Measurements from ENCODE around the gene MFF.
A peak's percentile ranks its signal among the peaks of the same experiment; 100 is the strongest.
"Not testable (repeated sequence)": the region's sequence is repeated elsewhere in the genome, so short reads cannot be mapped to it uniquely, and the experiment has no call there.

Gene MFF

DNA sequence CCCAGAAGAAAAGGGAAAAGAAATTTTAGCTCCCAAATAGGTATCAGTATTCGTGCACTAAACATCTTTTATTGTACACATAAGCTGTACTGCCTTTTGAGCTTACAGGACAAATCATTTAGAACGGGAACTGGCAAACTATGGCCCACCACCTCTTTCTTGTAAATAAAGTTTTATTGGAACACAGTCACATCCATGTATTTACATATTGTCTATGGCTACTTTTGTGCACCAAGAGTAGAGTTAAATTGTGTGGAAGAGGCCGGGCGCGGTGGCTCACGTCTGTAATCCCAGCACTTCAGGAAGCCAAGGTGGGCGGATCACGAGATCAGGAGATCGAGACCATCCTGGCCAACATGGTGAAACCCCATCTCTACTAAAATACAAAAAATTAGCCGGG, 48.3 kb downstream of the MFF start:
- H3K4me1 ChIP-seq: peaks cover 5% of the 10 kb centered on the region; the same call in 1 of the 2 replicates
- no peaks in the 10 kb centered on the region for H3K36me3 ChIP-seq (replicated peaks)
- in situ Hi-C loops (cut with MboI; ENCODE audit: low sequenced_read_pairs): loop anchor here (25.0 kb wide), 1 partner anchor 236 kb away; no protein-coding TSS in a partner anchor
- no peak overlapping the region for H3K4me3 ChIP-seq
- no peaks in the 10 kb centered on the region for H3K9me3 ChIP-seq
- no peaks in the 10 kb centered on the region for H3K27me3 ChIP-seq (ENCODE audit: low read depth)
- no peak for DNase-seq (ENCODE audit: low spot score in 2 of 2)

DNA sequence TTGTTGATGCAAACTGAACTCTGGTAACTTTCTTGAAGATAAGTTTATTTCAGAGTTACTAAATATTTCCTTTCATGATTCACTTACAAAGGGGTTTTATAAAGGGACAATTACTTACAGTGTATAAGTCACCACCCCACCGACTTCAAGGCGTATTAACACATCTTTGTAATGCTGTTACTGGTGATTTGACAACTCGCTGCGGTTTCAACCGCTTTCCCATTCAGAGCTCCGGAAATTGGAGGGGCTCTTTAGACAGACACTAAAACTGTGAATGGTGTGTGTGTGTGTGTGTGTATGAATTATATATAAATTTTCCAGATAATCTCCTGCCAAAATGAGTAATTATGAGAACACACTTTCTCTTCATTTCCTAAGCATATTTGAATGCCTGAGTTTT, 49.1 kb downstream of the MFF start:
- peak in 1 of 2 experiments; percentile 22 for DNase-seq (ENCODE audit: low spot score in 2 of 2)
- Histone ChIP-seq H3K4me1 (peaks cover 5% of the 10 kb centered on the region; the same call in 1 of the 2 replicates), H3K9me3 (no peaks in the 10 kb centered on the region), H3K4me3 (no peak overlapping the region), H3K36me3 (replicated peaks) (no peaks in the 10 kb centered on the region), H3K27me3 (ENCODE audit: low read depth) (no peaks in the 10 kb centered on the region)
- in situ Hi-C loops (cut with MboI; ENCODE audit: low sequenced_read_pairs): loop anchor here (25.0 kb wide), 1 partner anchor 237 kb away; no protein-coding TSS in a partner anchor

DNA sequence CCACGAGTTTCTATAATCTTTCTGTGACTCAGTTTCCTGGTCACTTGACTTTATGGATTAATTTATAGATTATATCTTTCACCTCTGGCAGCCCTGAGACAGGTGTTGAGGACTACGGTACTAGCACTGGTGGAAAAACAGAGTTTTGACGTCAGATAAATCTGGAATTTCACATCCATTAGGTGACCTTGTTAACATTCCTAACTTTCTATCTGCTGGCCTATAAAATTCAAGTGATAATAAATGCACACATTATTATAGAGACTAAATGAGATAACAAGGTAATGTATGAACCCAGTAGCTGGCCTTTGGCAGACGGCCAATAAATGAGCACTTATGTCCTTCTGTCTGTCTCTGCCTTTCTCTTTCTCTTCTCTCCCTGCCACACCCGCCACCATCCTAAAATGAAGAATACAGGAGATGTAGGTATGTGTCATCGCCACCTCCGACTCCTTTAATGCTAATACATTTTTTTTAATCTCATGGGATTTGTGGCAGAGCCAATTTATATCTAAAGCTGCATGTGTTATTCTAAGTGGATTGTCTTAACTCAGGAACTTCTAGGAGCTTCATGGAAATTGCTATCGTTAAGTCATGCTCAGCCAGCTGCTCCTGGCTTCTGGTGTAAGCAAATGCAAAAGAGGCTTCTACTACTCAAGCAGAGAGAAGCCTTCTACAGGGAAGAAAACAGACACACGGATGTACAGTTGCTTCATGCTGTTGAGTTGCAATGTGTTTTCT, 51.8 kb downstream of the MFF start:
- peak in 1 of 2 experiments; percentile 32 for DNase-seq (ENCODE audit: low spot score in 2 of 2)
- H3K27me3 ChIP-seq (ENCODE audit: low read depth): no peaks in the 10 kb centered on the region
- in situ Hi-C loops (cut with MboI; ENCODE audit: low sequenced_read_pairs): no loop called here
- H3K36me3 ChIP-seq (replicated peaks): no peaks in the 10 kb centered on the region
- peaks cover 5% of the 10 kb centered on the region; the same call in 1 of the 2 replicates for H3K4me1 ChIP-seq
- no peaks in the 10 kb centered on the region for H3K9me3 ChIP-seq
- no peak overlapping the region for H3K4me3 ChIP-seq

DNA sequence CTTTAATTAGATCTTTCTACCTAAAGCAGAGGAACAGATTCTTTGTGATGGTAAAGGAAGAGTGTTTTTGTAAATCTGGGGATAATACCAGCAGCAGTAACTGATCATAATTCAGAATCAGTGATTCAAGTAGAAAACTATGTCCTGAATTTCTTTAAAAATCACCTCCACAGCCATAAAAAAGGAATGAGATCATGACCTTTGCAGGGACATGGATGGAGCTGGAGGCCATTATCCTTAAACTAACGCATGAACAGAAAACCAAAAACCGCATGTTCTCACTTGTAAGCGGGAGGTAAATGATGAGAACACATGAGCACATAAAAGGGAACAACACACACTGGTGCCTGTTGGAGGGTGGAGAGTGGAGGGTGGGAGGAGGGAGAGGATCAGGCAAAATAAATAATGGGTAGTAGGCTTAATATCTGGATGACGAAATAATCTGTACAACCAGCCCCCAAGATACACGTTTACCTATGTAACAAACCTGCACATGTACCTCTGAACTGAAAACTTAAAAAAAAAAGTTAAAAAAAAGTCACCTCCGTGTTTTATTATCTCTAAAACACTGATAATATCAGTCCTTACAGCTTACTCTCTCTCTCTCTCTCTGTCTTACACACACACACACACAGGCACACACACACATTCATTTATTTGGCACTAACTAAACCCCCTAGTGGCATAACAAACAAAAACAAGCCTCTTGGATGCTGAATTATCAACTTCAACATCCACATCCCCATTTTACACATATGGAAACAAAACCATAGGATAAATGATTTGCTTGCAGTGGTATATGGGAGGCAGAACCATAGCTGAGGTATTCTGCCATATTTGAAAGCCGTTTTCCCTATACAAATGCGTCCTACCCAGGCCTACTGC, 52.7 kb downstream of the MFF start:
- Histone ChIP-seq H3K36me3 (replicated peaks) (no peaks in the 10 kb centered on the region), H3K4me3 (no peak overlapping the region), H3K4me1 (peaks cover 5% of the 10 kb centered on the region; the same call in 1 of the 2 replicates), H3K27me3 (ENCODE audit: low read depth) (no peaks in the 10 kb centered on the region), H3K9me3 (no peaks in the 10 kb centered on the region)
- in situ Hi-C loops (cut with MboI; ENCODE audit: low sequenced_read_pairs): no loop called here
- DNase-seq (ENCODE audit: low spot score in 2 of 2): no peak

DNA sequence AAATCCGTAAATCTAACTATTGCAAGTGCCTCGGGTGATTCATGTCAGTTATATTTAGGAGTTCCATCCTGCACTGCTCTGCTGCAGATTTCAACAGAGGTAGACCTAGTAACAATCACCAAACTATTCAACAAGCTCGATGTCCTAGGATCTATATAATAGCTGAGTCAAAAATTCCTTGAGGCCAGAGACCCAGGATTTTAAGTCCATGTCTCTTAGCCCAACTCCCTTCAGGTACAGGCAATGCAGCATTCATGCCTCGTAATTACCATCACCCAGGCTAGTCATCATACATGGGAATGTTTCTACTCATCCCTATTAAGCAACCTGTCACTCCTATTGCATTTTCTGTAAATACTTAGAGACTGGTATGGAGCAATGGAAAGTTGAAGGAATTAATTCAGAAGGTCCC, 53.3 kb downstream of the MFF start:
- in situ Hi-C loops (cut with MboI; ENCODE audit: low sequenced_read_pairs): no loop called here
- H3K4me3 ChIP-seq: no peak overlapping the region
- H3K4me1 ChIP-seq: peaks cover 5% of the 10 kb centered on the region; the same call in 1 of the 2 replicates
- H3K27me3 ChIP-seq (ENCODE audit: low read depth): no peaks in the 10 kb centered on the region
- H3K36me3 ChIP-seq (replicated peaks): no peaks in the 10 kb centered on the region
- DNase-seq (ENCODE audit: low spot score in 2 of 2): no peak
- H3K9me3 ChIP-seq: no peaks in the 10 kb centered on the region

DNA sequence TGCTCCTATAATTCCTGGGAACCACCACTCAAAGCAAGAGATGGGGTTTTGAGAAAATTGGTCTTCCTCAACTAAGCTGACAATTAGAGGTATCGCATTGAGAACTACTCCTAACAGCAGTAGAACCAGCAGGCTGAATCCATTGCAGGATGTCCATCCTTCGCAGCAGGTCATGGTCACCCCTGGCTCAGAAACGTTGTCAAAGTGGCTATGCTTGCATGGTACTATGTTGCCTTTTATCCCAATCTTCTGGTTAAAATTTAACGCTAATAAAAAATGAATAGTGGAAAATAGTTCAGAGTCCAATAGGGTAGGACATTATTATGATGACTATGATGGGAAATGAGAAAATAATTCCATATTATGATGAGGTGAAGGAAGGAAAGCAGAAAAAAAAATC, 54.0 kb downstream of the MFF start, which contains the start of gene TM4SF20:
Gene TM4SF20 (minus strand): TSS at position 212 of the 400 bp plus-strand sequence. CDS start 38 bp downstream, at position 174.
- Histone ChIP-seq H3K4me1 (peaks cover 5% of the 10 kb centered on the region; the same call in 1 of the 2 replicates), H3K9me3 (no peaks in the 10 kb centered on the region), H3K4me3 (no peak within 1 kb of the TSS), H3K36me3 (replicated peaks) (no peaks in the 10 kb centered on the region), H3K27me3 (ENCODE audit: low read depth) (no peaks in the 10 kb centered on the region)
- DNase-seq (ENCODE audit: low spot score in 2 of 2): no peak
- in situ Hi-C loops (cut with MboI; ENCODE audit: low sequenced_read_pairs): no loop called here

DNA sequence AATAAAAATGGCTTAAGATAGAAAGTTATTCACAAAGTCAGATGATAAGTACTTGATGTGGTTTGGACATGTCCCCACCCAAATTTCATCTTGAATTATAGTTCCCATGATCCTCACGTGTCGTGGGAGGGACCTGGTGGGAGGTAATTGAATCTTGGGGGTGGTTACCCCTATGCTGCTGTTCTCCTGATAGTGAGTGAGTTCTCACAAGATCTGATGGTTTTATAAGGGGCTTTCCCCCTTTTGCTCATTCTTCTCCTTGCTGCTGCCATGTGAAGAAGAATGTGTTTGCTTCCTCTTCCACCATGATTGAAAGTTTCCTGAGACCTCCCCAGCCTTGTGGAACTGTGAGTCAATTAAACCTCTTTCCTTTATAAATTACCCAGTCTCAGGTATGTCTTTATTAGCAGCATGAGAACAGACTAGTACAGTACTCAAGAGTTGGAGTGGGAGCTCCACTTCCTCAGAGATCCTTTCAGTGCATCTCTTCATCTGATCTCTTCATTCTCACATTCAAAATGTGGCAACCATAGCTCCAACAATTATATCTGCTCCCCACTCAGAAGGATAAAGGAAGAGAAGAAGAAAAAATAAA, 57.3 kb downstream of the MFF start:
- H3K4me3 ChIP-seq; H3K27me3 ChIP-seq (ENCODE audit: low read depth); H3K36me3 ChIP-seq (replicated peaks); H3K9me3 ChIP-seq; DNase-seq (ENCODE audit: low spot score in 2 of 2); in situ Hi-C loops (cut with MboI; ENCODE audit: low sequenced_read_pairs); H3K4me1 ChIP-seq: not testable (repeated sequence)

DNA sequence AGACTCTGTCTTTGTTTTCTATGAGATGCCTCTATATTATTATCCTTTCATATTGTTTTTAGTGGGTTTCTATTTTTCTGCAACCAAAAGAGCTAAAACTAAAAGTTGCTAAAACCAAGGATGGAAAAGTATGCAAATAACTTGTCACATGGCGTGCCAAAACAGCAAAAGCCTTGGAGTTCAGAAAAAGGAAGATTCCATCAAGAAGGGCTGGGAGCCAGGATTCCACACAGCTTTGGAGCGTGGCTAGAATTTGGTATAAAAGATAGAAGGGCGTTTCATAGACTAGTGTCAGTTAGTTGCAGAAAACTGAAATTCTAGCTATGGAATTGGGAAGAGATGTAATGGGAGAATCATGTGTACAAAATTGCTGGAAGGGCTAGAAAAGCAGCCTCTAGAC, 58.6 kb downstream of the MFF start:
- H3K4me1 ChIP-seq: no peaks in the 10 kb centered on the region
- in situ Hi-C loops (cut with MboI; ENCODE audit: low sequenced_read_pairs): no loop called here
- no peak overlapping the region for H3K4me3 ChIP-seq
- H3K36me3 ChIP-seq (replicated peaks): no peaks in the 10 kb centered on the region
- H3K9me3 ChIP-seq: no peaks in the 10 kb centered on the region
- no peak for DNase-seq (ENCODE audit: low spot score in 2 of 2)
- no peaks in the 10 kb centered on the region for H3K27me3 ChIP-seq (ENCODE audit: low read depth)

DNA sequence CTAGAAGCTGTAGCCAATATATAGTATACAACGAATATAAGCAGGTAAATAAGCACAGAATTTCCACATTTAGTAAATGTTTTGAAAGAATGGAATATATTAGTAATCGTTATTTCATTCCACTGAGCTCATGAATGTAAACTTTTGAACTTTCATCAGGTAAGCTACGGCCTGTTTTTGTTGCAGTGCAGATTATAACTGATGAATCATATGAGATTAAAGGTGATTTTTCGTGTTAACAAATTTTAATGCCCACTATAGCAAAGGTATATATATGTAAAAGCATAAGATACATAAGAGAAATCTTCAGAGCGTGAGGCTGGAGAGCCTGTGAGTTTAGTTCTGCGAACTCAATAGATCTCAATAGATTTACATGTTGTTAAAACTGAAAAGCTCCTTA, 61.6 kb downstream of the MFF start:
- H3K36me3 ChIP-seq (replicated peaks): no peaks in the 10 kb centered on the region
- DNase-seq (ENCODE audit: low spot score in 2 of 2): no peak
- H3K27me3 ChIP-seq (ENCODE audit: low read depth): no peaks in the 10 kb centered on the region
- H3K4me1 ChIP-seq: no peaks in the 10 kb centered on the region
- H3K9me3 ChIP-seq: no peaks in the 10 kb centered on the region
- H3K4me3 ChIP-seq: no peak overlapping the region
- in situ Hi-C loops (cut with MboI; ENCODE audit: low sequenced_read_pairs): no loop called here

DNA sequence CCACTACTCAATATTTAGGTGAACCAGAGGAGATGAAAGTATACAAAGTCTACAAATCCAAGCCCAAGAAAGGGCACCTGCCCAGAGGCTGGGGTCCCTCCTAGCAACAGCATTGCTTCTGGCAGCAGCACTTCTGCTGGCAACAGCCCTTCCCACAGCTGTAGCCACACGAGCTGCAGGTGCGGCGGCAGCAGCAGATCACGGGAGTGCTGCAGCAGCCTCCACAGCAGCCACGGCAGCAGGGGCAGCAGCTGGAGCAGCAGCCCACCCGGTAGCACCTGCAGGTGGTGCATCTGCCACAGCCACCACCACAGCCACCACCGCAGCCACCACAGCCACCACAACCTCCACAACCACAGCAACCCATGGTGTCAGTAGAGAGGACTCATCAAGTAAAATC, 62.5 kb downstream of the MFF start, which contains the start of gene SCYGR1:
Gene SCYGR1 (minus strand): TSS at position 367 of the 400 bp plus-strand sequence. CDS start 0 bp downstream, at position 367.
- H3K4me1 ChIP-seq; in situ Hi-C loops (cut with MboI; ENCODE audit: low sequenced_read_pairs); H3K27me3 ChIP-seq (ENCODE audit: low read depth); H3K4me3 ChIP-seq; H3K36me3 ChIP-seq (replicated peaks); H3K9me3 ChIP-seq; DNase-seq (ENCODE audit: low spot score in 2 of 2): not testable (repeated sequence)

DNA sequence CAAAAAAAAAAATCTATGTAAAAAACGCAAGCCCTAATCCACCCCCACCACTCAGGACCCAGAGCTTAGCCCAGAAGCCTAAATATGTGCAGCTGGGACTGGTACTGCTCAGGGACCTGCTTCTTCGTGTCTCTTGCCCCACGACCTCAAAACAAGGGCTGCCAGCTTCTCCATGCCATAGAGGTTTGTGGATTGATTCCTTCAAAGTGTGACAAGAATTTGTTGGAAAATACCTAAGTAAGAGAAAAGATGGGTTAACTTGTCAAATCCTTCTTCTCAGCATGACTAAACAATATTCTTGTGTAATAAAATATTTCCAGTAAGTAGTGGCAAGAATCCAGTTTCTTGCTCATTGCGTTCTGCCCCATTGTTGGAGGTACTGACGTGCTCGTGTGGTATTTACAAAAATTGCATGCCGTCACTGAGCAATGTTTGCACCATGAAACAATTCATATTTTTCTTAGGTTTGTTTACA, 63.5 kb downstream of the MFF start:
- no peak for DNase-seq (ENCODE audit: low spot score in 2 of 2)
- no peak overlapping the region for H3K4me3 ChIP-seq
- in situ Hi-C loops (cut with MboI; ENCODE audit: low sequenced_read_pairs): no loop called here

DNA sequence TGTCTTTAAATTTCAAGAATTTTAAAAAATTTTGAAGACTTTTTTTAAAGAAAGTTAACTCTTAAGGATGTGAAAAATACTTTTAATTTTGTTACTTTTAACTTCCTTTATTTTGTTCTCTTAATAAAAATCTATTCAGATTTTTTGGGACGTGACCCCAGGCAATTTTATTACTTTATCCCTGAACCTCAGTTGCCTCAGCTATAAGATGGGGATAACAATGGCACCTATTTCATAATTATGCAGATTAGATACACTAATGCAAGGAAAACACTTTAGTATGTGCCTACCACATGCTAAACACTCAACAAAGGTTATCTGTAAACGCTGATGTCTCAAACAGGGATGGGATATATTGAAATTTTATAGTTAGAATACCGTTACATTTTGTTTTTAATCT, 64.2 kb downstream of the MFF start:
- H3K9me3 ChIP-seq: no peaks in the 10 kb centered on the region
- no peaks in the 10 kb centered on the region for H3K36me3 ChIP-seq (replicated peaks)
- H3K4me3 ChIP-seq: no peak overlapping the region
- in situ Hi-C loops (cut with MboI; ENCODE audit: low sequenced_read_pairs): no loop called here
- H3K4me1 ChIP-seq: no peaks in the 10 kb centered on the region
- no peaks in the 10 kb centered on the region for H3K27me3 ChIP-seq (ENCODE audit: low read depth)
- no peak for DNase-seq (ENCODE audit: low spot score in 2 of 2)

More for the DNA sequence above, 63.5 kb downstream of the MFF start:
- Histone ChIP-seq H3K36me3 (replicated peaks) (no peaks in the 10 kb centered on the region), H3K4me1 (no peaks in the 10 kb centered on the region), H3K9me3 (no peaks in the 10 kb centered on the region), H3K27me3 (ENCODE audit: low read depth) (no peaks in the 10 kb centered on the region)

DNA sequence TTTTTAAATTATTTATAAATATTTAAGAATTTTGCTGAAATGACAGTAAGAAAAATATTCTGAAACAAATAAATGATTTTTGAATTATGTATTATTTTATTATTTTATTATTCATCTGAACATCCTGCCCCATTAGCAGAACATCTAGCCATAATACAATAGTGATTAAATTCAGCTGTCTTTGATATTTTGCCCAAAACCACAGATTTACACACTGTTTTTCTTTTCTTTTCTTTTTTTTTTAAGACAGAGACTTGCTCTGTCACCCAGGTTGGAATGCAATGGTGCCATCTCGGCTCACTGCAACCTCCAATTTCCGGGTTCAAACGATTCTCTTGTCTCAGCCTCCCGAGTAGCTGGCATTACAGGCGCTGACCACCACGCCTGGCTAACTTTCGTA, 64.6 kb downstream of the MFF start:
- DNase-seq (ENCODE audit: low spot score in 2 of 2): no peak
- no peaks in the 10 kb centered on the region for H3K27me3 ChIP-seq (ENCODE audit: low read depth)
- no peaks in the 10 kb centered on the region for H3K9me3 ChIP-seq
- in situ Hi-C loops (cut with MboI; ENCODE audit: low sequenced_read_pairs): no loop called here
- H3K4me1 ChIP-seq: no peaks in the 10 kb centered on the region
- no peaks in the 10 kb centered on the region for H3K36me3 ChIP-seq (replicated peaks)
- H3K4me3 ChIP-seq: no peak overlapping the region

All from HAP-1 (cell line).